MCF 10A (cell line): ENCODE data around the gene ANKRD23. TPM values are rescaled to one million over a fixed set of nuclear protein-coding genes. Genes with fewer than 3 reads are reported as not detected.
"Not testable (repeated sequence)": the region's sequence is repeated elsewhere in the genome, so short reads cannot be mapped to it uniquely, and the experiment has no call there.

Experiments
- BruUV-seq: library from RNA; stranded (reverse); fragments of 400-500 nt; replicated peaks from 2 replicates; lab custom pipeline; 2021; lab: Mats Ljungman, UMichigan
- CTCF ChIA-PET: fragments of 300-600 bp; sonication (Branson Sonifier 250); formaldehyde crosslinking; extraction: SDS; loops from one replicate; lab custom pipeline; 2021; ENCODE audit warnings: antibody characterized with exemption, inconsistent platforms; lab: Yijun Ruan, JAX
- POLR2A ChIA-PET: fragments of 300-600, 350-650 bp; sonication (Branson Sonifier 250); formaldehyde crosslinking; extraction: SDS; loops from one replicate; lab custom pipeline; 2020; ENCODE audit warnings: antibody characterized with exemption, inconsistent platforms; lab: Yijun Ruan, JAX
- DNase-seq: peaks from one replicate; pipeline ENCODE4 v3.0.0-alpha.2; 2018; ENCODE audit not compliant: unreplicated experiment
- H3K27ac Mint-ChIP-seq: one replicate; pipeline ENCODE4 v1.8.0; 2022; ENCODE audit warnings: mild to moderate bottlenecking, low read depth, mixed read lengths; ENCODE audit not compliant: unreplicated experiment
- H3K27me3 Mint-ChIP-seq: one replicate; pipeline ENCODE4 v1.8.0; 2022; ENCODE audit warnings: mixed read lengths; ENCODE audit not compliant: insufficient read depth, unreplicated experiment
- H3K36me3 Mint-ChIP-seq: one replicate; pipeline ENCODE4 v1.8.0; 2022; ENCODE audit warnings: mild to moderate bottlenecking, moderate library complexity, mixed read lengths; ENCODE audit not compliant: insufficient read depth, unreplicated experiment
- H3K4me1 Mint-ChIP-seq: one replicate; pipeline ENCODE4 v1.8.0; 2022; ENCODE audit warnings: mixed read lengths; ENCODE audit not compliant: insufficient read depth, unreplicated experiment
- H3K4me3 Mint-ChIP-seq: one replicate; pipeline ENCODE4 v1.8.0; 2022; ENCODE audit warnings: mild to moderate bottlenecking, moderate library complexity, mixed read lengths; ENCODE audit not compliant: unreplicated experiment
- H3K9me3 Mint-ChIP-seq: one replicate; pipeline ENCODE4 v1.8.0; 2022; ENCODE audit warnings: mixed read lengths; ENCODE audit not compliant: unreplicated experiment
- CTCF ChIP-seq: fragments of 200-600 bp; IDR thresholded peaks from one replicate; pipeline ENCODE4 v1.8.0; 2022; ENCODE audit warnings: antibody characterized with exemption, mild to moderate bottlenecking; ENCODE audit not compliant: unreplicated experiment
- intact Hi-C: fragments of 100-400 bp; cut with micrococcal nuclease; formaldehyde crosslinking; loops from 2 replicates; pipeline ENCODE4 v1.14.1; 2022
- total RNA-seq: library from RNA; stranded (reverse); gene quantifications from 2 replicates; pipeline ENCODE4 v1.2.3, GENCODE V29; 2022

The ANKRD23 gene
- total RNA-seq, 1 experiment from 2014 or later, result 3.4 TPM

GRCh38 chr2:96863575-96864342 lies 19.9 kb upstream of the ANKRD23 start:
- DNase-seq, result no peak
- POLR2A ChIA-PET, result interaction anchor here (0.6 to 0.7 kb wide), 2 partner anchors 87 to 225 kb away, joined by 3 read pairs; partner anchors contain the start of gene KANSL3
- no peak for TF ChIP-seq CTCF
- no peak overlapping the region for H3K27ac Mint-ChIP-seq
- H3K27me3 Mint-ChIP-seq, result no peaks in the 10 kb centered on the region
- CTCF ChIA-PET, result interaction anchor here (0.6 to 1.3 kb wide), 9 partner anchors 7 to 96 kb away, joined by 3 to 11 read pairs (median 3); no protein-coding TSS in a partner anchor
- H3K9me3 Mint-ChIP-seq, result no peaks in the 10 kb centered on the region
- H3K4me1 Mint-ChIP-seq, result peaks cover 5% of the 10 kb centered on the region
- H3K36me3 Mint-ChIP-seq, result peaks cover 22% of the 10 kb centered on the region
- no peak overlapping the region for H3K4me3 Mint-ChIP-seq
- no TSS peak for BruUV-seq
- intact Hi-C loops, result no loop called here

- intact Hi-C loops, BruUV-seq, H3K4me1 Mint-ChIP-seq, H3K4me3 Mint-ChIP-seq, H3K9me3 Mint-ChIP-seq, POLR2A ChIA-PET, DNase-seq, H3K27ac Mint-ChIP-seq, H3K27me3 Mint-ChIP-seq: not testable (repeated sequence)
- H3K36me3 Mint-ChIP-seq, result peaks cover 22% of the 10 kb centered on the region
- CTCF ChIA-PET, result interaction anchor here (0.5 to 8.0 kb wide), 3 partner anchors 30 to 88 kb away, joined by 3 to 116 read pairs (median 3); no protein-coding TSS in a partner anchor
Observed at GRCh38 chr2:96863056-96863455, 19.2 kb upstream of the ANKRD23 start.

GRCh38 chr2:96861074-96861473 lies 17.3 kb upstream of the ANKRD23 start:
- CTCF ChIA-PET, result interaction anchor here (1.0 to 8.0 kb wide), 3 partner anchors 67 to 94 kb away, joined by 3 to 116 read pairs (median 6); no protein-coding TSS in a partner anchor
- Mint-ChIP-seq H3K27me3 (no peaks in the 10 kb centered on the region), H3K4me1 (peaks cover 6% of the 10 kb centered on the region), H3K27ac (no peak overlapping the region), H3K36me3 (peaks cover 22% of the 10 kb centered on the region), H3K9me3 (no peaks in the 10 kb centered on the region), H3K4me3 (no peak overlapping the region)
- DNase-seq, result no peak
- POLR2A ChIA-PET, result no interaction called here
- BruUV-seq, result no TSS peak
- intact Hi-C loops, result no loop called here
- TF ChIP-seq CTCF, result no peak

- Mint-ChIP-seq H3K9me3 (no peaks in the 10 kb centered on the region), H3K27ac (no peak overlapping the region), H3K27me3 (no peaks in the 10 kb centered on the region), H3K36me3 (peaks cover 22% of the 10 kb centered on the region), H3K4me1 (peaks cover 6% of the 10 kb centered on the region), H3K4me3 (no peak overlapping the region)
- ChIA-PET POLR2A (no interaction called here), CTCF (interaction anchor here (0.5 to 8.0 kb wide), 4 partner anchors 11 to 95 kb away, joined by 3 to 116 read pairs (median 4); no protein-coding TSS in a partner anchor)
- intact Hi-C loops, result no loop called here
- DNase-seq, result no peak
- BruUV-seq, result no TSS peak
- no peak for TF ChIP-seq CTCF
Observed at GRCh38 chr2:96860065-96861029, 16.5 kb upstream of the ANKRD23 start.
